IMR-90 (cell line): Measurements from ENCODE around the gene GPR27. TPM values are rescaled to one million over a fixed set of nuclear protein-coding genes. Genes with fewer than 3 reads are reported as not detected.

Experiments
- ATAC-seq: fragments of 200-7000 bp; cut with Tn5 transposase; 2 replicates; pipeline ENCODE4 v1.9.1; 2020; ENCODE audit warnings: low read depth, mild to moderate bottlenecking, moderate library complexity
- BruUV-seq: library from RNA; stranded (reverse); fragments of 400-500 nt; replicated peaks from 2 replicates; lab custom pipeline; 2021; lab: Mats Ljungman, UMichigan
- CTCF ChIA-PET: fragments of 300-600 bp; formaldehyde crosslinking; extraction: SDS; loops from one replicate; lab custom pipeline; 2021; ENCODE audit warnings: antibody characterized with exemption; lab: Yijun Ruan, JAX
- POLR2A ChIA-PET: fragments of 300-600 bp; sonication (Branson Sonifier 250); formaldehyde crosslinking; loops from one replicate; lab custom pipeline; 2022; ENCODE audit warnings: antibody characterized with exemption; ENCODE audit not compliant: unreplicated experiment; lab: Charles Lee
- DNase-seq: peaks from one replicate; pipeline ENCODE4 v3.0.0; 2013
- H2AFZ ChIP-seq: replicated peaks from 2 replicates; pipeline ENCODE3; 2013; ENCODE audit warnings: low read length, mild to moderate bottlenecking; ENCODE audit not compliant: poor library complexity
- H2AK5ac ChIP-seq: 2 replicates; pipeline ENCODE4 v1.6.1; 2013; ENCODE audit warnings: low read depth, low read length, inconsistent platforms
- H2AK9ac ChIP-seq: replicated peaks from 2 replicates; pipeline ENCODE3; 2013; ENCODE audit warnings: mild to moderate bottlenecking, low read depth, low read length, moderate library complexity; ENCODE audit not compliant: poor library complexity
- H2BK120ac ChIP-seq: 2 replicates; pipeline ENCODE4 v1.6.1; 2013; ENCODE audit warnings: low read depth, low read length, inconsistent platforms
- H2BK15ac ChIP-seq: 3 replicates; pipeline ENCODE4 v1.6.1; 2013; ENCODE audit warnings: low read depth, low read length, inconsistent platforms
- H2BK20ac ChIP-seq: 2 replicates; pipeline ENCODE4 v1.6.1; 2013; ENCODE audit warnings: low read depth, mild to moderate bottlenecking, inconsistent platforms, low read length, moderate library complexity
- H2BK5ac ChIP-seq: 2 replicates; pipeline ENCODE4 v1.6.1; 2013; ENCODE audit warnings: mild to moderate bottlenecking, low read depth, low read length, inconsistent platforms; ENCODE audit not compliant: poor library complexity, severe bottlenecking
- H3K14ac ChIP-seq: replicated peaks from 2 replicates; pipeline ENCODE4 v1.6.1; 2013; ENCODE audit warnings: low read depth, low read length, inconsistent platforms
- H3K18ac ChIP-seq: 2 replicates; pipeline ENCODE4 v1.6.1; 2013; ENCODE audit warnings: low read depth, low read length, control low read depth
- H3K23ac ChIP-seq: 2 replicates; pipeline ENCODE4 v1.6.1; 2013; ENCODE audit warnings: low read depth, low read length, inconsistent platforms
- H3K27ac ChIP-seq: 2 replicates; pipeline ENCODE4 v1.5.1; 2013; ENCODE audit warnings: mild to moderate bottlenecking, control low read depth, low read length; ENCODE audit not compliant: insufficient read depth
- H3K27me3 ChIP-seq: 2 replicates; pipeline ENCODE4 v1.6.1; 2013; ENCODE audit warnings: low read length; ENCODE audit not compliant: control insufficient read depth, insufficient read depth
- H3K36me3 ChIP-seq: 2 replicates; pipeline ENCODE4 v1.6.1; 2013; ENCODE audit warnings: low read length, mixed read lengths; ENCODE audit not compliant: control insufficient read depth, insufficient read depth
- H3K4ac ChIP-seq: 2 replicates; pipeline ENCODE4 v1.6.1; 2013; ENCODE audit warnings: low read depth, low read length, inconsistent platforms
- H3K4me1 ChIP-seq: 2 replicates; pipeline ENCODE4 v1.6.1; 2013; ENCODE audit warnings: low read length, mixed read lengths; ENCODE audit not compliant: control insufficient read depth, insufficient read depth
- H3K4me2 ChIP-seq: 2 replicates; pipeline ENCODE4 v1.6.1; 2013; ENCODE audit warnings: low read depth, mild to moderate bottlenecking, control low read depth, low read length, moderate library complexity
- H3K4me3 ChIP-seq: 2 replicates; pipeline ENCODE4 v1.5.1; 2013; ENCODE audit warnings: low read depth, mild to moderate bottlenecking, control low read depth, low read length, moderate library complexity; ENCODE audit not compliant: insufficient read depth
- H3K56ac ChIP-seq: 2 replicates; pipeline ENCODE4 v1.6.1; 2013; ENCODE audit warnings: low read length, inconsistent platforms; ENCODE audit not compliant: insufficient read depth; ENCODE audit errors: extremely low read depth
- H3K79me1 ChIP-seq, 2 experiments: 2 replicates each; pipeline ENCODE4 v1.6.1; 2013; ENCODE audit warnings: low read length in 2 of 2, inconsistent platforms in 1 of 2, low read depth in 1 of 2
- H3K9ac ChIP-seq: 2 replicates; pipeline ENCODE4 v1.6.1; 2013; ENCODE audit warnings: low read depth, low read length, control low read depth
- H3K9me1 ChIP-seq: 2 replicates; pipeline ENCODE4 v1.6.1; 2013; ENCODE audit warnings: low read length, inconsistent platforms; ENCODE audit not compliant: insufficient read depth
- H3K9me3 ChIP-seq: 2 replicates; pipeline ENCODE4 v1.6.1; 2013; ENCODE audit warnings: low read length; ENCODE audit not compliant: control insufficient read depth, insufficient read depth
- H4K20me1 ChIP-seq: 2 replicates; pipeline ENCODE4 v1.6.1; 2013; ENCODE audit warnings: low read length, inconsistent platforms; ENCODE audit not compliant: insufficient read depth
- H4K5ac ChIP-seq: 2 replicates; pipeline ENCODE4 v1.6.1; 2013; ENCODE audit warnings: mild to moderate bottlenecking, low read depth, low read length, control low read depth
- H4K8ac ChIP-seq, 2 experiments: 2 replicates each; pipeline ENCODE4 v1.6.1; 2013; ENCODE audit warnings: low read depth in 2 of 2, low read length in 2 of 2, control low read depth in 1 of 2, inconsistent platforms in 1 of 2
- H4K91ac ChIP-seq: 2 replicates; pipeline ENCODE4 v1.6.1; 2013; ENCODE audit warnings: low read depth, low read length, inconsistent platforms; ENCODE audit not compliant: insufficient read depth
- BHLHE40 ChIP-seq: fragments of 150-350 bp; IDR thresholded peaks from 2 replicates; pipeline ENCODE4 v1.6.1; 2016; ENCODE audit warnings: mild to moderate bottlenecking, low read depth, low read length
- CEBPB ChIP-seq: IDR thresholded peaks from 2 replicates; pipeline ENCODE4 v1.6.1; 2012; ENCODE audit warnings: low read depth, low read length, improper control_type of control experiment
- CHD1 ChIP-seq: IDR thresholded peaks from 2 replicates; pipeline ENCODE4 v1.6.1; 2012; ENCODE audit warnings: low read depth, low read length, improper control_type of control experiment
- CTCF ChIP-seq: conservative IDR thresholded peaks from 2 replicates; pipeline ENCODE4 v1.5.1; 2012; ENCODE audit warnings: mild to moderate bottlenecking, low read depth, low read length, improper control_type of control experiment
- ELK1 ChIP-seq: fragments of 150-350 bp; IDR thresholded peaks from 2 replicates; pipeline ENCODE4 v1.6.1; 2016; ENCODE audit warnings: low read depth, mild to moderate bottlenecking, low read length, moderate library complexity, borderline replicate concordance
- FOS ChIP-seq: fragments of 150-350 bp; IDR thresholded peaks from 2 replicates; pipeline ENCODE4 v1.6.1; 2016; ENCODE audit warnings: low read depth, low read length
- MAFK ChIP-seq: IDR thresholded peaks from 2 replicates; pipeline ENCODE4 v1.6.1; 2012; ENCODE audit warnings: low read depth, low read length, improper control_type of control experiment
- MAZ ChIP-seq: IDR thresholded peaks from 2 replicates; pipeline ENCODE4 v1.6.1; 2012; ENCODE audit warnings: low read depth, mild to moderate bottlenecking, low read length, improper control_type of control experiment, moderate library complexity, borderline replicate concordance
- MXI1 ChIP-seq: IDR thresholded peaks from 2 replicates; pipeline ENCODE4 v1.6.1; 2012; ENCODE audit warnings: low read depth, mild to moderate bottlenecking, low read length, moderate library complexity, borderline replicate concordance
- NFE2L2 ChIP-seq: fragments of 150-350 bp; IDR thresholded peaks from 2 replicates; pipeline ENCODE4 v1.6.1; 2016; ENCODE audit warnings: low read depth, mild to moderate bottlenecking, low read length
- POLR2A ChIP-seq: IDR thresholded peaks from 2 replicates; pipeline ENCODE4 v1.6.1; 2012; ENCODE audit warnings: mild to moderate bottlenecking, low read depth, low read length
- RAD21 ChIP-seq: IDR thresholded peaks from 2 replicates; pipeline ENCODE4 v1.6.1; 2012; ENCODE audit warnings: low read length, improper control_type of control experiment
- RCOR1 ChIP-seq: IDR thresholded peaks from 2 replicates; pipeline ENCODE4 v1.6.1; 2012; ENCODE audit warnings: mild to moderate bottlenecking, low read length, improper control_type of control experiment; ENCODE audit not compliant: insufficient replicate concordance
- RFX5 ChIP-seq: IDR thresholded peaks from 2 replicates; pipeline ENCODE4 v1.8.0; 2012; ENCODE audit warnings: low read depth, mild to moderate bottlenecking, low read length, moderate library complexity
- SMC3 ChIP-seq: fragments of 150-350 bp; IDR thresholded peaks from 2 replicates; pipeline ENCODE4 v1.6.1; 2016; ENCODE audit warnings: low read depth, mild to moderate bottlenecking, antibody characterized with exemption, low read length, moderate library complexity
- USF2 ChIP-seq: fragments of 150-350 bp; IDR thresholded peaks from 2 replicates; pipeline ENCODE4 v1.6.1; 2017; ENCODE audit warnings: mild to moderate bottlenecking, antibody characterized with exemption, low read length, low read depth
- WGBS, 2 experiments: methylation state at CpG; one replicate each; pipeline versions ENCODE4 v1.1.5 to v1.1.7; 2013; ENCODE audit warnings: missing lambda C conversion rate in 2 of 2; ENCODE audit not compliant: insufficient read length in 1 of 2; ENCODE audit errors: extremely low coverage in 2 of 2; 5-methylcytosine and 5-hydroxymethylcytosine counted together
- dilution Hi-C: fragments of 300-500 bp; cut with HindIII; formaldehyde crosslinking; loops from one replicate; pipeline ENCODE4 v1.14.3; 2018; ENCODE audit warnings: low sequenced_read_pairs; ENCODE audit not compliant: unreplicated experiment
- in situ Hi-C: fragments of 300-500 bp; cut with MboI; formaldehyde crosslinking; loops from 3 replicates; pipeline ENCODE4 v1.14.3; 2019; ENCODE audit warnings: low sequenced_read_pairs, inconsistent platforms, mixed read lengths
- intact Hi-C: fragments of 100-400 bp; cut with micrococcal nuclease; formaldehyde crosslinking; loops from 2 replicates; pipeline ENCODE4 v1.10.0; 2022
- polyA plus RNA-seq, 3 experiments: library from polyadenylated mRNA; depleted of rRNA; stranded (reverse); fragments of >200 nt; gene quantifications; 2 replicates each; pipeline ENCODE4 v1.2.3, GENCODE V29; 2012; ENCODE audit warnings: low replicate concordance in 1 of 3
- total RNA-seq: library from RNA; depleted of rRNA; stranded (reverse); fragments of >200 nt; gene quantifications from 2 replicates; pipeline ENCODE4 v1.2.3, GENCODE V29; 2012

Gene GPR27
- total and polyA plus RNA-seq, 2 of the 4 experiments (the other 2 are of a cell fraction): not detected

- Histone ChIP-seq H2AK9ac (no peak overlapping the region), H3K27ac (no peak overlapping the region), H2BK20ac (no peak overlapping the region), H3K9me3 (no peaks in the 10 kb centered on the region), H2BK120ac (no peak overlapping the region), H3K18ac (no peak overlapping the region), H3K9ac (no peak overlapping the region), H3K56ac (no peak overlapping the region), H2BK15ac (no peak overlapping the region), H3K4me3 (no peak overlapping the region), H2AK5ac (no peak overlapping the region), H3K9me1 (no peaks in the 10 kb centered on the region), H2BK5ac (no peak overlapping the region), H4K91ac (no peak overlapping the region), H3K14ac (no peak overlapping the region), H4K5ac (no peak overlapping the region), H3K27me3 (peaks cover 31% of the 10 kb centered on the region), H3K4me2 (no peak overlapping the region), H3K79me1 (no peaks in the 10 kb centered on the region), H2AFZ (no peak overlapping the region), H4K8ac (no peak overlapping the region), H4K20me1 (no peaks in the 10 kb centered on the region), H3K23ac (no peak overlapping the region), H3K4me1 (no peaks in the 10 kb centered on the region), H3K4ac (no peak overlapping the region), H3K36me3 (no peaks in the 10 kb centered on the region)
- intact Hi-C loops (no loop called here), in situ Hi-C loops (no loop called here), dilution Hi-C loops (no loop called here)
- CTCF ChIA-PET: no interaction called here
- POLR2A ChIA-PET: no interaction called here
- BruUV-seq: no TSS peak
- ATAC-seq (no peak), DNase-seq (no peak)
- TF ChIP-seq CTCF: no peak
- no peak for TF ChIP-seq CHD1
- no peak for TF ChIP-seq RAD21
- no peak for TF ChIP-seq RFX5
- TF ChIP-seq NFE2L2: no peak
- TF ChIP-seq USF2: no peak
- TF ChIP-seq FOS: no peak
- no peak for TF ChIP-seq RCOR1
- TF ChIP-seq CEBPB: no peak
- no peak for TF ChIP-seq SMC3
- TF ChIP-seq MAZ: no peak
- no peak for TF ChIP-seq MXI1
- no peak for TF ChIP-seq MAFK
- TF ChIP-seq BHLHE40: no peak
- no peak for TF ChIP-seq POLR2A
- TF ChIP-seq ELK1: no peak
- no CpG with 5 or more reads among the region's 6 CpGs for WGBS, 2 experiments
Observed at GRCh38 chr3:71779674-71780377, 26.2 kb downstream of the GPR27 start.
